ENCODE data around the gene TH. TPM values are rescaled to one million over a fixed set of nuclear protein-coding genes. Genes with fewer than 3 reads are reported as not detected.

Gene TH
- total RNA-seq, 3 donors from 2014 or later = not detected

GRCh38 chr11:2214527-2215229 lies 43.1 kb upstream of the TH start:
- intact Hi-C loops (cut with DNase I; ENCODE audit: low total_unique reads) = no loop called here
- peak; percentile 10 to 27 for DNase-seq (ENCODE audit: low spot score in 2 of 2)
- TF ChIP-seq POLR2AphosphoS5 (IDR thresholded peaks at IDR 0.05) (no peak), CTCF (IDR thresholded peaks at IDR 0.05) (no peak), POLR2A (IDR thresholded peaks at IDR 0.05) (no peak)
- no peaks in the 10 kb centered on the region for H3K27me3 ChIP-seq
- no peak overlapping the region for H3K4me3 ChIP-seq
- no peak overlapping the region for H3K27ac ChIP-seq
- H3K9me3 ChIP-seq = no peaks in the 10 kb centered on the region
- no peaks in the 10 kb centered on the region for H3K4me1 ChIP-seq
- no peaks in the 10 kb centered on the region for H3K36me3 ChIP-seq

- H3K9me3 ChIP-seq = no peaks in the 10 kb centered on the region
- H3K27me3 ChIP-seq = no peaks in the 10 kb centered on the region
- peak in 1 of 2 donors; percentile 7 for DNase-seq (ENCODE audit: low spot score in 2 of 2)
- no peaks in the 10 kb centered on the region for H3K36me3 ChIP-seq
- no peak overlapping the region for H3K27ac ChIP-seq
- TF ChIP-seq POLR2AphosphoS5 (IDR thresholded peaks at IDR 0.05) (no peak), POLR2A (IDR thresholded peaks at IDR 0.05) (no peak), CTCF (IDR thresholded peaks at IDR 0.05) (no peak)
- no peaks in the 10 kb centered on the region for H3K4me1 ChIP-seq
- no peak overlapping the region for H3K4me3 ChIP-seq
- intact Hi-C loops (cut with DNase I; ENCODE audit: low total_unique reads) = no loop called here
These were observed 42.4 kb upstream of the TH start for GRCh38 chr11:2213890-2214526.

- intact Hi-C loops (cut with DNase I; ENCODE audit: low total_unique reads) = no loop called here
- no peak overlapping the region for H3K4me3 ChIP-seq
- no peaks in the 10 kb centered on the region for H3K9me3 ChIP-seq
- H3K27me3 ChIP-seq = no peaks in the 10 kb centered on the region
- no peaks in the 10 kb centered on the region for H3K36me3 ChIP-seq
- peaks cover 4 to 5% of the 10 kb centered on the region in 2 donors for H3K4me1 ChIP-seq
- peak; percentile 13 to 48 for DNase-seq (ENCODE audit: low spot score in 2 of 2)
- TF ChIP-seq POLR2A (IDR thresholded peaks at IDR 0.05) (no peak), CTCF (IDR thresholded peaks at IDR 0.05) (no peak), POLR2AphosphoS5 (IDR thresholded peaks at IDR 0.05) (no peak)
- no peak overlapping the region for H3K27ac ChIP-seq
These were observed 41.8 kb upstream of the TH start for GRCh38 chr11:2213384-2213842.

- Histone ChIP-seq H3K27me3 (no peaks in the 10 kb centered on the region), H3K27ac (peak overlapping the region; percentile 12 to 25), H3K4me3 (no peak overlapping the region), H3K36me3 (no peaks in the 10 kb centered on the region), H3K4me1 (peaks cover 7 to 10% of the 10 kb centered on the region in 2 donors), H3K9me3 (no peaks in the 10 kb centered on the region)
- DNase-seq (ENCODE audit: low spot score in 2 of 2) = peak; percentile 48 to 69
- intact Hi-C loops (cut with DNase I; ENCODE audit: low total_unique reads) = no loop called here
- no peak for TF ChIP-seq CTCF (IDR thresholded peaks at IDR 0.05)
- no peak for TF ChIP-seq POLR2A (IDR thresholded peaks at IDR 0.05)
- no peak for TF ChIP-seq POLR2AphosphoS5 (IDR thresholded peaks at IDR 0.05)
These were observed 41.0 kb upstream of the TH start for GRCh38 chr11:2212411-2213251.

Data from breast epithelium (tissue), 4 donors.